GM23338 (cell line): ENCODE results near the gene IQGAP2. TPM values are rescaled to one million over a fixed set of nuclear protein-coding genes. Genes with fewer than 3 reads are reported as not detected.

Experiments used
- ATAC-seq: fragments of 200-7000 bp; cut with Tn5 transposase; 3 replicates; pipeline ENCODE4 v1.9.1; 2020
- DNase-seq: peaks from one replicate; pipeline ENCODE4 v3.0.0-alpha.2; 2015; ENCODE audit warnings: low spot score
- H2AFZ ChIP-seq: fragments of 200-600 bp; sonication (generic); 2 replicates; pipeline ENCODE4 v1.8.0; 2016; ENCODE audit warnings: antibody characterized with exemption, mild to moderate bottlenecking, moderate library complexity
- H3F3A ChIP-seq: fragments of 200-600 bp; sonication (generic); replicated peaks from 2 replicates; pipeline ENCODE4 v1.8.0; 2017; ENCODE audit warnings: antibody characterized with exemption, mixed run types, low read depth
- H3K27ac ChIP-seq: fragments of 200-600 bp; sonication (generic); 2 replicates; pipeline ENCODE4 v1.6.1; 2016; ENCODE audit warnings: low read depth
- H3K27me3 ChIP-seq: fragments of 200-600 bp; sonication (generic); 2 replicates; pipeline ENCODE4 v1.8.0; 2016; ENCODE audit warnings: mild to moderate bottlenecking, mixed run types, moderate library complexity; ENCODE audit not compliant: insufficient read depth
- H3K36me3 ChIP-seq: fragments of 200-600 bp; sonication (generic); 2 replicates; pipeline ENCODE4 v1.8.0; 2016; ENCODE audit warnings: mild to moderate bottlenecking; ENCODE audit not compliant: insufficient read depth
- H3K4me1 ChIP-seq: fragments of 200-600 bp; sonication (generic); 2 replicates; pipeline ENCODE4 v1.8.0; 2016; ENCODE audit warnings: mild to moderate bottlenecking, moderate library complexity; ENCODE audit not compliant: insufficient read depth
- H3K4me2 ChIP-seq: fragments of 200-600 bp; sonication (generic); 2 replicates; pipeline ENCODE4 v1.7.1; 2017; ENCODE audit warnings: mixed run types
- H3K4me3 ChIP-seq: fragments of 200-600 bp; sonication (generic); 2 replicates; pipeline ENCODE4 v1.6.1; 2016; ENCODE audit warnings: mixed run types
- H3K79me2 ChIP-seq: fragments of 200-600 bp; sonication (generic); replicated peaks from 2 replicates; pipeline ENCODE4 v1.8.0; 2017; ENCODE audit warnings: mild to moderate bottlenecking; ENCODE audit not compliant: insufficient read depth
- H3K9me2 ChIP-seq: fragments of 200-600 bp; sonication (generic); 2 replicates; pipeline ENCODE4 v1.8.0; 2017; ENCODE audit not compliant: insufficient read depth
- H4K20me1 ChIP-seq: fragments of 200-600 bp; sonication (generic); replicated peaks from 2 replicates; pipeline ENCODE4 v1.8.0; 2017; ENCODE audit warnings: mild to moderate bottlenecking; ENCODE audit not compliant: insufficient read depth
- H3K27ac Mint-ChIP-seq: 2 replicates; pipeline ENCODE4 v1.8.0; 2020; ENCODE audit warnings: inconsistent platforms, mild to moderate bottlenecking, moderate library complexity, mixed read lengths
- H3K27me3 Mint-ChIP-seq: 3 replicates; pipeline ENCODE4 v1.8.0; 2022; ENCODE audit warnings: low read depth, mild to moderate bottlenecking, moderate library complexity, mixed read lengths, inconsistent platforms; ENCODE audit not compliant: insufficient read depth, poor library complexity
- H3K36me3 Mint-ChIP-seq: 3 replicates; pipeline ENCODE4 v1.8.0; 2021; ENCODE audit warnings: low read depth, mild to moderate bottlenecking, inconsistent platforms, moderate library complexity, mixed read lengths
- H3K4me1 Mint-ChIP-seq: 3 replicates; pipeline ENCODE4 v1.8.0; 2020; ENCODE audit warnings: mild to moderate bottlenecking, inconsistent platforms, mixed read lengths
- H3K4me3 Mint-ChIP-seq: 3 replicates; pipeline ENCODE4 v1.8.0; 2021; ENCODE audit warnings: moderate library complexity, mild to moderate bottlenecking, inconsistent platforms, mixed read lengths
- H3K9me3 Mint-ChIP-seq: 3 replicates; pipeline ENCODE4 v1.8.0; 2020; ENCODE audit warnings: moderate library complexity, mild to moderate bottlenecking, inconsistent platforms, mixed read lengths
- CREB1 ChIP-seq: fragments of 250-450 bp; sonication (Bioruptor Pico); IDR thresholded peaks from 2 replicates; pipeline ENCODE4 v1.5.0; 2020; ENCODE audit warnings: low read depth, mild to moderate bottlenecking, moderate library complexity
- ETS1 ChIP-seq: IDR thresholded peaks from 2 replicates; pipeline ENCODE4 v1.6.1; 2016; ENCODE audit warnings: antibody characterized with exemption
- EZH2 ChIP-seq: fragments of 200-600 bp; sonication (generic); IDR thresholded peaks from one replicate; pipeline ENCODE4 v1.8.0; 2017; ENCODE audit warnings: antibody characterized with exemption, mild to moderate bottlenecking, low read depth; ENCODE audit not compliant: unreplicated experiment
- EZH2phosphoT487 ChIP-seq: fragments of 200-600 bp; sonication (generic); IDR thresholded peaks from one replicate; pipeline ENCODE4 v1.8.1; 2018; ENCODE audit warnings: antibody characterized with exemption; ENCODE audit not compliant: unreplicated experiment
- JUNB ChIP-seq: IDR thresholded peaks from one replicate; pipeline ENCODE4 v1.6.1; 2016; ENCODE audit warnings: antibody characterized with exemption; ENCODE audit not compliant: unreplicated experiment
- NANOG ChIP-seq: IDR thresholded peaks from 2 replicates; pipeline ENCODE4 v1.6.1; 2016; ENCODE audit warnings: antibody characterized with exemption, borderline replicate concordance
- POLR2AphosphoS5 ChIP-seq: IDR thresholded peaks from 2 replicates; pipeline ENCODE4 v1.6.1; 2016; ENCODE audit warnings: antibody characterized with exemption, low read depth
- REST ChIP-seq: IDR thresholded peaks from one replicate; pipeline ENCODE4 v1.6.1; 2018; ENCODE audit warnings: antibody characterized with exemption; ENCODE audit not compliant: unreplicated experiment
- STAT1 ChIP-seq: IDR thresholded peaks from one replicate; pipeline ENCODE4 v1.6.1; 2016; ENCODE audit warnings: antibody characterized with exemption; ENCODE audit not compliant: unreplicated experiment
- ZNF114 ChIP-seq: fragments of 250-450 bp; sonication (Bioruptor Pico); IDR thresholded peaks from 2 replicates; pipeline ENCODE4 v1.5.0; 2020; ENCODE audit warnings: mild to moderate bottlenecking, moderate library complexity
- ZNF331 ChIP-seq: fragments of 250-450 bp; sonication (Bioruptor Pico); IDR thresholded peaks from 2 replicates; pipeline ENCODE4 v1.5.0; 2020; ENCODE audit warnings: low read depth, mild to moderate bottlenecking, moderate library complexity
- ZNF462 ChIP-seq: fragments of 250-450 bp; sonication (Bioruptor Pico); IDR thresholded peaks from 2 replicates; pipeline ENCODE4 v1.5.0; 2020; ENCODE audit warnings: mild to moderate bottlenecking, moderate library complexity
- polyA plus RNA-seq: library from polyadenylated mRNA; unstranded; fragments of >200 nt; fragmentation: Nextera tagmentation; extraction: Ambion mirVana; gene quantifications from 2 replicates; pipeline ENCODE4 v1.2.1, GENCODE V29; 2016
- total RNA-seq: library from RNA; depleted of rRNA; stranded (reverse); fragments of >200 nt; shearing (Covaris generic); gene quantifications from 2 replicates; pipeline ENCODE4 v1.2.3, GENCODE V29; 2014
- TF ChIP-seq, protein P1 (sequence below), 2 experiments: fragments of 200-600 bp in 1 of 2; sonication (generic) in 1 of 2; conservative IDR thresholded peaks; 2 replicates each; pipeline versions ENCODE4 v1.5.1 to v1.6.1; 2016 to 2017; ENCODE audit warnings: antibody characterized with exemption in 2 of 2, low read depth in 2 of 2, mild to moderate bottlenecking in 2 of 2, moderate library complexity in 1 of 2

Gene IQGAP2
- total and polyA plus RNA-seq, 2 experiments from 2014 or later = 60.0 to 86.5 TPM

DNA sequence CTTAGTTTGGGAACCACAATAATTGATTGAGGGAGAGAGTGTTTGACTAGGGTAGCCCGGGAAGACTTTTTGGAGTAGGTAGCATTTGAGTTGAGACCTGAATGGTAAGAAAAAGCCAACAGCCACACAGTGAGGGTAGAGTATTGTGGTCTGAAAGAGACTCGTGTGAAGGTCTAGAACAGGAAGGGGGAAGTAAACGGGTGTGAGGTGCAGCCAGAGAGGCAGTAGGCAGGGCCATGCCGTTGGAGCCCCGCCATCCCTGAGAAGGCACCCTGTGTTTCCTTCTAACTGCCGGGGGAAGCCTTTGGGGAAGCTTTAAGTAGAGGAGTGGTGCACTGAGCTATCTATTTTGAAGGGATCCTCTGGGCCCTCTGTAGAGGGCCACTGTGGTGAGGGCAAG lies 223.7 kb downstream of the IQGAP2 start:
- TF ChIP-seq NANOG = no peak
- no peak for TF ChIP-seq JUNB
- no peak for TF ChIP-seq CREB1 (CRISPR knock-in tag)
- no peak for TF ChIP-seq STAT1
- no peak for TF ChIP-seq EZH2
- no peak for TF ChIP-seq POLR2AphosphoS5
- TF ChIP-seq ZNF114 (CRISPR knock-in tag) = no peak
- TF ChIP-seq, protein P1, sequence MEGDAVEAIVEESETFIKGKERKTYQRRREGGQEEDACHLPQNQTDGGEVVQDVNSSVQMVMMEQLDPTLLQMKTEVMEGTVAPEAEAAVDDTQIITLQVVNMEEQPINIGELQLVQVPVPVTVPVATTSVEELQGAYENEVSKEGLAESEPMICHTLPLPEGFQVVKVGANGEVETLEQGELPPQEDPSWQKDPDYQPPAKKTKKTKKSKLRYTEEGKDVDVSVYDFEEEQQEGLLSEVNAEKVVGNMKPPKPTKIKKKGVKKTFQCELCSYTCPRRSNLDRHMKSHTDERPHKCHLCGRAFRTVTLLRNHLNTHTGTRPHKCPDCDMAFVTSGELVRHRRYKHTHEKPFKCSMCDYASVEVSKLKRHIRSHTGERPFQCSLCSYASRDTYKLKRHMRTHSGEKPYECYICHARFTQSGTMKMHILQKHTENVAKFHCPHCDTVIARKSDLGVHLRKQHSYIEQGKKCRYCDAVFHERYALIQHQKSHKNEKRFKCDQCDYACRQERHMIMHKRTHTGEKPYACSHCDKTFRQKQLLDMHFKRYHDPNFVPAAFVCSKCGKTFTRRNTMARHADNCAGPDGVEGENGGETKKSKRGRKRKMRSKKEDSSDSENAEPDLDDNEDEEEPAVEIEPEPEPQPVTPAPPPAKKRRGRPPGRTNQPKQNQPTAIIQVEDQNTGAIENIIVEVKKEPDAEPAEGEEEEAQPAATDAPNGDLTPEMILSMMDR (conservative IDR thresholded peaks at IDR 0.05; ENCODE audit: low read depth in 2 of 2) = no peak
- no peak for TF ChIP-seq REST
- TF ChIP-seq ZNF331 (CRISPR knock-in tag) = no peak
- TF ChIP-seq ETS1 = no peak
- no peak for TF ChIP-seq ZNF462
- TF ChIP-seq EZH2phosphoT487 = no peak
- peaks cover 39% of the 10 kb centered on the region for H3K4me1 Mint-ChIP-seq
- no peak overlapping the region for H3K4me3 Mint-ChIP-seq
- no peak overlapping the region for H3K4me2 ChIP-seq
- no peaks in the 10 kb centered on the region for H3K9me3 Mint-ChIP-seq
- ATAC-seq (no peak), DNase-seq (no peak)
- peaks cover 3% of the 10 kb centered on the region; the same call in 1 of the 3 replicates for H3K36me3 Mint-ChIP-seq
- no peak overlapping the region for H3K4me3 ChIP-seq
- no peaks in the 10 kb centered on the region for H4K20me1 ChIP-seq
- peaks cover 13% of the 10 kb centered on the region; the same call in 1 of the 2 replicates for H3K4me1 ChIP-seq
- peak overlapping the region; percentile 31; the same call in 1 of the 2 replicates for H3K27ac Mint-ChIP-seq
- no peaks in the 10 kb centered on the region for H3K36me3 ChIP-seq
- H3K9me2 ChIP-seq = no peaks in the 10 kb centered on the region
- no peak overlapping the region for H2AFZ ChIP-seq
- no peak overlapping the region for H3K27ac ChIP-seq
- H3F3A ChIP-seq = no peaks in the 10 kb centered on the region
- H3K79me2 ChIP-seq = no peaks in the 10 kb centered on the region
- no peaks in the 10 kb centered on the region for H3K27me3 Mint-ChIP-seq
- no peaks in the 10 kb centered on the region for H3K27me3 ChIP-seq
